ENCODE data around the gene BAX.

DNA sequence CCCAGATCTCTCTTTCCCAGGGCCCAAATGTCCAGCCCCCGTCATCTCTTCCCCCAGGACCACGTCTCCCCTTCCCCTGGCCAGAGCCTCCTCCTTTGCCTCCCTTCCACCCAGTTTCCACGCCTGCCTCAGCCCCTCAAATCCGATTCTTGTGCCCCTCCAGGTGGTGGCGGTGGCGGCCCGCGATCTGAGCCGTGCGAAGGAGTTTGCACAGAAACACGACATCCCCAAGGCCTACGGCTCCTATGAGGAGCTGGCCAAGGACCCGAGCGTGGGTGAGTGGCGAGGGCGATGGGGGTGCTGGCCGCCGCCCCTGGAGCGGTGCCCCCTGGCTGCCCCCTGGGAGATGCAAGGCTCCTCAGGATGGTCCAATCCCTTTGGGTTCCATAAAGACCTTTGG lies 19.8 kb upstream of the BAX start:
- TF ChIP-seq CTCF (conservative IDR thresholded peaks at IDR 0.05) (no peak), ZFX (IDR thresholded peaks at IDR 0.05) (no peak)

Data from C4-2B (cell line).